ENCODE measurements around the gene MYO16.
"Not testable (repeated sequence)": the region's sequence is repeated elsewhere in the genome, so short reads cannot be mapped to it uniquely, and the experiment has no call there.

Gene MYO16

GRCh38 chr13:108781312-108781711 lies 151.9 kb downstream of the MYO16 start:
- no peak overlapping the region for H3K4me3 ChIP-seq (ENCODE audit: low read length)
- TF ChIP-seq ZNF274 (IDR thresholded peaks at IDR 0.05; ENCODE audit: low read depth, low read length): no peak

GRCh38 chr13:108782480-108782879 lies 153.1 kb downstream of the MYO16 start:
- not testable (repeated sequence) for H3K4me3 ChIP-seq (ENCODE audit: low read length)

GRCh38 chr13:108785844-108786243 lies 156.4 kb downstream of the MYO16 start:
- no peak overlapping the region for H3K4me3 ChIP-seq (ENCODE audit: low read length)
- TF ChIP-seq ZNF274 (IDR thresholded peaks at IDR 0.05; ENCODE audit: low read depth, low read length): no peak

GRCh38 chr13:108786456-108787200 lies 157.2 kb downstream of the MYO16 start:
- no peak overlapping the region for H3K4me3 ChIP-seq (ENCODE audit: low read length)
- TF ChIP-seq ZNF274 (IDR thresholded peaks at IDR 0.05; ENCODE audit: low read depth, low read length): no peak

GRCh38 chr13:108787700-108788414 lies 158.4 kb downstream of the MYO16 start:
- TF ChIP-seq ZNF274 (IDR thresholded peaks at IDR 0.05; ENCODE audit: low read depth, low read length): no peak
- no peak overlapping the region for H3K4me3 ChIP-seq (ENCODE audit: low read length)

GRCh38 chr13:108789476-108789875 lies 160.1 kb downstream of the MYO16 start:
- H3K4me3 ChIP-seq (ENCODE audit: low read length): no peak overlapping the region
- no peak for TF ChIP-seq ZNF274 (IDR thresholded peaks at IDR 0.05; ENCODE audit: low read depth, low read length)

GRCh38 chr13:108795841-108796240 lies 166.4 kb downstream of the MYO16 start:
- H3K4me3 ChIP-seq (ENCODE audit: low read length): no peak overlapping the region
- TF ChIP-seq ZNF274 (IDR thresholded peaks at IDR 0.05; ENCODE audit: low read depth, low read length): no peak

- no peak for TF ChIP-seq ZNF274 (IDR thresholded peaks at IDR 0.05; ENCODE audit: low read depth, low read length)
- no peak overlapping the region for H3K4me3 ChIP-seq (ENCODE audit: low read length)
Measured at GRCh38 chr13:108797354-108797753, 167.9 kb downstream of the MYO16 start.

GRCh38 chr13:108807841-108808240 lies 178.4 kb downstream of the MYO16 start:
- no peak overlapping the region for H3K4me3 ChIP-seq (ENCODE audit: low read length)
- no peak for TF ChIP-seq ZNF274 (IDR thresholded peaks at IDR 0.05; ENCODE audit: low read depth, low read length)

GRCh38 chr13:108812165-108812564 lies 182.8 kb downstream of the MYO16 start:
- H3K4me3 ChIP-seq (ENCODE audit: low read length): no peak overlapping the region
- no peak for TF ChIP-seq ZNF274 (IDR thresholded peaks at IDR 0.05; ENCODE audit: low read depth, low read length)

GRCh38 chr13:108812661-108813060 lies 183.2 kb downstream of the MYO16 start:
- H3K4me3 ChIP-seq (ENCODE audit: low read length): no peak overlapping the region
- no peak for TF ChIP-seq ZNF274 (IDR thresholded peaks at IDR 0.05; ENCODE audit: low read depth, low read length)

GRCh38 chr13:108813587-108814170 lies 184.3 kb downstream of the MYO16 start:
- H3K4me3 ChIP-seq (ENCODE audit: low read length): no peak overlapping the region
- TF ChIP-seq ZNF274 (IDR thresholded peaks at IDR 0.05; ENCODE audit: low read depth, low read length): no peak

GRCh38 chr13:108816375-108816774 lies 187.0 kb downstream of the MYO16 start:
- H3K4me3 ChIP-seq (ENCODE audit: low read length): no peak overlapping the region
- TF ChIP-seq ZNF274 (IDR thresholded peaks at IDR 0.05; ENCODE audit: low read depth, low read length): no peak

- TF ChIP-seq ZNF274 (IDR thresholded peaks at IDR 0.05; ENCODE audit: low read depth, low read length): no peak
- H3K4me3 ChIP-seq (ENCODE audit: low read length): no peak overlapping the region
Measured at GRCh38 chr13:108827646-108828045, 198.2 kb downstream of the MYO16 start.

All from GM08714 (cell line).